ENCODE results near the gene SPIRE1. TPM values are rescaled to one million over a fixed set of nuclear protein-coding genes. Genes with fewer than 3 reads are reported as not detected.

Gene SPIRE1
- total RNA-seq, 1 experiment from 2014 or later = 2.5 TPM

DNA sequence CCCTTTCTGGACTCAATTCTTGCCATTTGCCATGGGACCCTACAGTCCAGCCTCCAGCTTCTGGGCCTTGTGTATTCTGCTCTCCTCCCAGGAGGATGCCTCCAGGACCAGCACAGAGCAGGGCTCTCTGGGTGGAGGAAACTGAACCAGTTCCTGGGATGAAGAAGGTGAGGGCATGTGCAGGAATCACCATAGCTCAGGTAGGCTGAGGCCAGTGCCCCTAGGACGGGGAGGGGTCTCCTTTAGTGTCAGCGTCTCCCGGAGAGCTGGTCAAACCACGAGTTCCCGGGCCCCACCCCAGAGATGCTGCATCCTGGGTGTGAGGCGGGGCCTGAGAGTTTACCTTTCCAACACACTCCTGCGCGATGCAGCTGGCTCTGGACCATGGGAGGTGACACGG, 256.0 kb downstream of the SPIRE1 start:
- no peak overlapping the region for H3K27ac ChIP-seq (ENCODE audit: low read length)
- no peaks in the 10 kb centered on the region for H3K4me1 ChIP-seq (ENCODE audit: low read length)
- no peaks in the 10 kb centered on the region for H4K20me1 ChIP-seq (ENCODE audit: insufficient read depth, low read depth, low read length)
- no peaks in the 10 kb centered on the region for H3K9me2 ChIP-seq (replicated peaks; ENCODE audit: insufficient read depth, low read length)
- H3K36me3 ChIP-seq (ENCODE audit: insufficient read depth, low read length) = no peaks in the 10 kb centered on the region
- H3K9ac ChIP-seq (ENCODE audit: low read length) = no peak overlapping the region
- no peaks in the 10 kb centered on the region for H3K79me2 ChIP-seq (ENCODE audit: low read length)
- no peak overlapping the region for H3K4me3 ChIP-seq (ENCODE audit: low read length)
- no peaks in the 10 kb centered on the region for H3K9me3 ChIP-seq (ENCODE audit: low read length)
- no peak for DNase-seq
- H3K4me2 ChIP-seq (ENCODE audit: low read depth, low read length, poor library complexity, severe bottlenecking) = no peak overlapping the region
- H3K27me3 ChIP-seq (ENCODE audit: low read length) = no peaks in the 10 kb centered on the region
- no peak overlapping the region for H2AFZ ChIP-seq (ENCODE audit: low read length)

DNA sequence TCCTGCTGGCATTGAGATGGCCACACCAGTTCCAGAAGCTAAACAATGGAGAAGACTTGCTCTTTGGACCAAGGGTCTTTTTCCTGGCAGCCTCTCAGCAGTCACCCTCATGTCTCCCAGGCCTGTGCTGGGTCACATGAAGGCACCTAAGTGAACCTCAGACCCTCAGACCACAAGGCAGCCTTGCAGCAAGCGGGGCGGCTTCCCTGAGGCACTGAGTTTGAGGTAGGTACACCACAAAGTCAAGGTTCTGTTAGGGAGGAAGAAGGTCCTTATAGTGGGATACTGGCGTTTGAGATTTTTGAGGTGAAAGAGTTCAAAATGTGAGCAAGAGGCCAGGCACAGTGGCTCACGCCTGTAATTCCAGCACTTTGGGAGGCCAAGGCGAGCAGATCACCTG, 258.7 kb downstream of the SPIRE1 start:
- H3K79me2 ChIP-seq (ENCODE audit: low read length) = no peaks in the 10 kb centered on the region
- H3K9me2 ChIP-seq (replicated peaks; ENCODE audit: insufficient read depth, low read length) = no peaks in the 10 kb centered on the region
- no peak overlapping the region for H2AFZ ChIP-seq (ENCODE audit: low read length)
- H3K4me1 ChIP-seq (ENCODE audit: low read length) = no peaks in the 10 kb centered on the region
- no peak overlapping the region for H3K27ac ChIP-seq (ENCODE audit: low read length)
- no peak for DNase-seq
- H3K4me3 ChIP-seq (ENCODE audit: low read length) = no peak overlapping the region
- no peak overlapping the region for H3K9ac ChIP-seq (ENCODE audit: low read length)
- no peaks in the 10 kb centered on the region for H3K27me3 ChIP-seq (ENCODE audit: low read length)
- no peaks in the 10 kb centered on the region for H4K20me1 ChIP-seq (ENCODE audit: insufficient read depth, low read depth, low read length)
- H3K4me2 ChIP-seq (ENCODE audit: low read depth, low read length, poor library complexity, severe bottlenecking) = no peak overlapping the region
- no peaks in the 10 kb centered on the region for H3K9me3 ChIP-seq (ENCODE audit: low read length)
- H3K36me3 ChIP-seq (ENCODE audit: insufficient read depth, low read length) = no peaks in the 10 kb centered on the region

DNA sequence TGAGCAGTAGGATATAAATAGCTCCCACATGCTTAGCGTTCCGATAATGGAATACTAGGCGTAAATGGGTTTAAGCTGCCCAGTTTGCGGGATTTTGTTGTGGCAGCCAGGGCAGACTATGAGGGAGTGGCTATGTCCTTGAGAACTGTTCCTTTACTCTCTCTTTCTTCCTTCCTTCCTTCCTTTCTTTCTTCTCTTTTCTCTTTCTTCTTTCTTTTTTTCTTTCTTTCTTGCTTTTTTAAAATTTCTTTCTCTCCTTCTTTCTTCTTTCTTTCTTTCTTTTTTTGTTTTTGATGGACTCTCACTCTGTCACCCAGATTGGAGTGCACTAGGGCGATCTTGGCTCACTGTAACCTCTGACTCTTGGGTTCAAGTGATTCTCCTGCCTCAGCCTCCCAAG, 259.3 kb downstream of the SPIRE1 start:
- Histone ChIP-seq H3K4me3 (ENCODE audit: low read length) (no peak overlapping the region), H4K20me1 (ENCODE audit: insufficient read depth, low read depth, low read length) (no peaks in the 10 kb centered on the region), H3K36me3 (ENCODE audit: insufficient read depth, low read length) (no peaks in the 10 kb centered on the region), H3K9me2 (replicated peaks; ENCODE audit: insufficient read depth, low read length) (no peaks in the 10 kb centered on the region), H3K9me3 (ENCODE audit: low read length) (no peaks in the 10 kb centered on the region), H3K4me2 (ENCODE audit: low read depth, low read length, poor library complexity, severe bottlenecking) (no peak overlapping the region), H3K27me3 (ENCODE audit: low read length) (no peaks in the 10 kb centered on the region), H3K79me2 (ENCODE audit: low read length) (no peaks in the 10 kb centered on the region), H3K9ac (ENCODE audit: low read length) (no peak overlapping the region), H3K27ac (ENCODE audit: low read length) (no peak overlapping the region), H2AFZ (ENCODE audit: low read length) (no peak overlapping the region), H3K4me1 (ENCODE audit: low read length) (no peaks in the 10 kb centered on the region)
- DNase-seq = no peak

DNA sequence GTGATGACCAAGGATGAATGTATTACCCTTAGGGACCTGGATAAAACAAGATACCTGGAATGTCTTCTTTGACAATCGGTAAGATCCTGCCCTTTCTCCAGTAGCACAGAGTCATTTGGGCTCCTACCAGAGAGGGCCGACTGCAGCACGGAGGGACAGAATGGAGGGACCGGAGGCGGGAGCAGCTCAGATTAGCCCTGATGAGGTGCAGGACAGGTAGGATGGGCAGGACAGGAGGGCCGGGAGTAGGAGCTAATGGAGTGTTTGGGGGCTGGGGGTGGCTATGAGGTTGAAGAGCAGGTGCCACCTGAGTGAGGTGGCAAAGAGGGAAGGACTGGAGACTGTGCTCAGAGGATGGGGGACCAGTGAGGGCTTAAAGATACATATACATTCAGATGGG, 260.1 kb downstream of the SPIRE1 start:
- no peaks in the 10 kb centered on the region for H3K9me3 ChIP-seq (ENCODE audit: low read length)
- H3K36me3 ChIP-seq (ENCODE audit: insufficient read depth, low read length) = no peaks in the 10 kb centered on the region
- H4K20me1 ChIP-seq (ENCODE audit: insufficient read depth, low read depth, low read length) = no peaks in the 10 kb centered on the region
- H3K27ac ChIP-seq (ENCODE audit: low read length) = no peak overlapping the region
- H3K4me2 ChIP-seq (ENCODE audit: low read depth, low read length, poor library complexity, severe bottlenecking) = no peak overlapping the region
- no peak overlapping the region for H3K9ac ChIP-seq (ENCODE audit: low read length)
- H3K27me3 ChIP-seq (ENCODE audit: low read length) = no peaks in the 10 kb centered on the region
- no peaks in the 10 kb centered on the region for H3K4me1 ChIP-seq (ENCODE audit: low read length)
- H3K4me3 ChIP-seq (ENCODE audit: low read length) = no peak overlapping the region
- no peaks in the 10 kb centered on the region for H3K9me2 ChIP-seq (replicated peaks; ENCODE audit: insufficient read depth, low read length)
- H2AFZ ChIP-seq (ENCODE audit: low read length) = no peak overlapping the region
- no peaks in the 10 kb centered on the region for H3K79me2 ChIP-seq (ENCODE audit: low read length)
- DNase-seq = no peak

DNA sequence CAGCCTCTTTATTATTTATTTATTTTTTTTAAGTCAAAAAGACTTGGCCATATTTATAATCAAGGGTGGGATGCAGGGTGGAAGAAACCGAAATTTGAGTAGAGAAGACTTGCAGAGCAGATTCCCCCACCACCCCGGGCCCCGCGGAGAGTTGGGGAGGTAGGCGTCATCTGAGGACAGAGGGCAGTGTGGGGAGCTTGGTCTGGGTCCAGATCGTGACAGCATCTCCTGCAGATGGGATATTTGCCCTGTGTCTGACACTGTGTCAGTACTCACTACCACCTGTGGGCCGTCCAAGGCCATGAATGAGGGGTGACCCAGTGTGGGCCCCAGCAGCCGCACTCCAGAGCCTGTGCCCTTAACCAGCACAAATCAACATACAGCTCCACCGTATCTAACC, 260.7 kb downstream of the SPIRE1 start:
- no peak overlapping the region for H3K4me3 ChIP-seq (ENCODE audit: low read length)
- H3K79me2 ChIP-seq (ENCODE audit: low read length) = no peaks in the 10 kb centered on the region
- no peaks in the 10 kb centered on the region for H3K36me3 ChIP-seq (ENCODE audit: insufficient read depth, low read length)
- no peaks in the 10 kb centered on the region for H3K9me3 ChIP-seq (ENCODE audit: low read length)
- no peak for DNase-seq
- no peak overlapping the region for H3K9ac ChIP-seq (ENCODE audit: low read length)
- H3K4me1 ChIP-seq (ENCODE audit: low read length) = no peaks in the 10 kb centered on the region
- H3K4me2 ChIP-seq (ENCODE audit: low read depth, low read length, poor library complexity, severe bottlenecking) = no peak overlapping the region
- H3K9me2 ChIP-seq (replicated peaks; ENCODE audit: insufficient read depth, low read length) = no peaks in the 10 kb centered on the region
- no peaks in the 10 kb centered on the region for H4K20me1 ChIP-seq (ENCODE audit: insufficient read depth, low read depth, low read length)
- H2AFZ ChIP-seq (ENCODE audit: low read length) = no peak overlapping the region
- H3K27me3 ChIP-seq (ENCODE audit: low read length) = no peaks in the 10 kb centered on the region
- H3K27ac ChIP-seq (ENCODE audit: low read length) = no peak overlapping the region

Small RNA genes lying within 50 kb of the gene (small RNA-seq; reads per million reads assigned to genes)
- gene RNU7-129P = not detected

Other genes starting within 250 kb of the SPIRE1 start
- 13.1 and 13.5 TPM in 2 replicates for gene CEP76, start 44.6 kb upstream of the SPIRE1 start, total RNA-seq (2014; rRNA removed; shearing (Covaris generic); ENCODE audit: low replicate concordance)
- gene PSMG2, start 44.9 kb upstream of the SPIRE1 start, total RNA-seq (2014; rRNA removed; shearing (Covaris generic); ENCODE audit: low replicate concordance) = 51.1 and 125 TPM in 2 replicates
- gene PTPN2, start 226.1 kb upstream of the SPIRE1 start, total RNA-seq (2014; rRNA removed; shearing (Covaris generic); ENCODE audit: low replicate concordance) = 72.2 and 85.2 TPM in 2 replicates